HepG2 (cell line): ENCODE measurements around the gene ADPRS. TPM values are rescaled to one million over a fixed set of nuclear protein-coding genes. Genes with fewer than 3 reads are reported as not detected.

Source experiments
- ATAC-seq: fragments of 200-7000 bp; cut with Tn5 transposase; 3 replicates; pipeline ENCODE4 v1.9.1; 2020; ENCODE audit warnings: mild to moderate bottlenecking, moderate library complexity
- BruUV-seq: library from RNA; stranded (reverse); fragments of 400-500 nt; replicated peaks from 2 replicates; lab custom pipeline; 2021; lab: Mats Ljungman, UMichigan
- CTCF ChIA-PET: fragments of 300-600 bp; formaldehyde crosslinking; extraction: SDS; loops from one replicate; lab custom pipeline; 2021; ENCODE audit warnings: low total read pairs, inconsistent platforms, low intra/inter-chr PET ratio; lab: Yijun Ruan, JAX
- POLR2A ChIA-PET: fragments of 350-600 bp; sonication (Branson Sonifier 250); formaldehyde crosslinking; loops from one replicate; lab custom pipeline; 2020; ENCODE audit warnings: antibody characterized with exemption, inconsistent platforms; lab: Yijun Ruan, JAX
- DNase-seq: peaks from one replicate; pipeline ENCODE4 v3.0.0-alpha.2; 2015; ENCODE audit warnings: low spot score
- FAIRE-seq: peaks from 3 replicates; lab custom pipeline; 2011; peaks lifted over from hg19 to GRCh38; lab: Jason Lieb, UNC
- H2AFZ ChIP-seq: one replicate; pipeline ENCODE4 v1.6.1; 2011; ENCODE audit warnings: low read length, inconsistent platforms
- H3K27ac ChIP-seq: fragments of 300-600 bp; 3 replicates; pipeline ENCODE4 v1.8.0; 2011; ENCODE audit warnings: mixed run types, mild to moderate bottlenecking, mixed read lengths, low read length, inconsistent platforms; ENCODE audit not compliant: insufficient read depth; ENCODE audit errors: extremely low read length
- H3K27me3 ChIP-seq, 2 experiments: fragments of 200-600 bp in 1 of 2; 2 replicates in 1 of 2; 3 replicates in 1 of 2; pipeline versions ENCODE4 v1.6.0 to v1.8.0; 2011; ENCODE audit warnings: low read length in 2 of 2, mild to moderate bottlenecking in 2 of 2, moderate library complexity in 2 of 2, inconsistent platforms in 1 of 2; ENCODE audit not compliant: insufficient read depth in 2 of 2, control insufficient read depth in 1 of 2
- H3K36me3 ChIP-seq, 2 experiments: fragments of 200-600 bp in 1 of 2; replicated peaks in 1 of 2; 2 replicates in 1 of 2; 3 replicates in 1 of 2; pipeline versions ENCODE4 v1.5.1 to v1.8.0; 2011; ENCODE audit warnings: low read length in 2 of 2, inconsistent platforms in 1 of 2; ENCODE audit not compliant: insufficient read depth in 2 of 2, control insufficient read depth in 1 of 2
- H3K4me1 ChIP-seq: 2 replicates; pipeline ENCODE4 v1.5.1; 2012; ENCODE audit warnings: low read length, inconsistent platforms; ENCODE audit not compliant: insufficient read depth
- H3K4me2 ChIP-seq: 2 replicates; pipeline ENCODE4 v1.6.0; 2011; ENCODE audit warnings: low read depth, low read length, inconsistent platforms
- H3K4me3 ChIP-seq, 3 experiments: fragments of 200-600 bp in 1 of 3; sonication (generic), shearing (Covaris generic) in 1 of 3; replicated peaks in 1 of 3; 2 replicates each; pipeline ENCODE4 v1.5.1; 2011 to 2016; ENCODE audit warnings: low read length in 3 of 3, inconsistent platforms in 2 of 3, low read depth in 2 of 3, mild to moderate bottlenecking in 2 of 3, control low read depth in 1 of 3, mixed read lengths in 1 of 3; ENCODE audit not compliant: insufficient read depth in 1 of 3
- H3K79me2 ChIP-seq: one replicate; pipeline ENCODE4 v1.6.1; 2011; ENCODE audit warnings: low read length, inconsistent platforms; ENCODE audit not compliant: insufficient read depth
- H3K9ac ChIP-seq: 2 replicates; pipeline ENCODE4 v1.6.0; 2011; ENCODE audit warnings: mild to moderate bottlenecking, low read depth, low read length, inconsistent platforms; ENCODE audit not compliant: insufficient read depth
- H3K9me3 ChIP-seq: 2 replicates; pipeline ENCODE4 v1.5.1; 2012; ENCODE audit warnings: mild to moderate bottlenecking, low read length
- H4K20me1 ChIP-seq: 2 replicates; pipeline ENCODE4 v1.6.0; 2011; ENCODE audit warnings: inconsistent platforms, mild to moderate bottlenecking, low read length, moderate library complexity; ENCODE audit not compliant: insufficient read depth
- AGO2 ChIP-seq: fragments of 200-400 bp; formaldehyde crosslinking; optimal IDR thresholded peaks from 2 replicates; pipeline ENCODE3; 2017; ENCODE audit warnings: mild to moderate bottlenecking, low read depth, low read length, moderate library complexity
- CC2D1A ChIP-seq: sonication (generic); formaldehyde crosslinking; IDR thresholded peaks from 2 replicates; pipeline ENCODE4 v1.8.1; 2023; ENCODE audit warnings: mild to moderate bottlenecking, missing genetic modification reagents
- CEBPG ChIP-seq: IDR thresholded peaks from 2 replicates; pipeline ENCODE4 v1.6.1; 2016
- CREBL2 ChIP-seq: sonication (generic); formaldehyde crosslinking; IDR thresholded peaks from 2 replicates; pipeline ENCODE4 v1.8.1; 2023; ENCODE audit warnings: missing genetic modification reagents, mild to moderate bottlenecking, borderline replicate concordance
- FOSL1 ChIP-seq: sonication (generic); formaldehyde crosslinking; IDR thresholded peaks from 2 replicates; pipeline ENCODE4 v1.9.0; 2021; ENCODE audit warnings: missing genetic modification reagents, borderline replicate concordance
- HDAC1 ChIP-seq: sonication (generic); formaldehyde crosslinking; IDR thresholded peaks from 2 replicates; pipeline ENCODE4 v1.5.1; 2020; ENCODE audit warnings: mild to moderate bottlenecking, missing genetic modification reagents
- RELA ChIP-seq: sonication (generic); formaldehyde crosslinking; IDR thresholded peaks from 2 replicates; pipeline ENCODE4 v1.4.0; 2020; ENCODE audit warnings: missing genetic modification reagents
- TARDBP ChIP-seq: sonication (generic); formaldehyde crosslinking; IDR thresholded peaks from 2 replicates; pipeline ENCODE4 v1.8.0; 2022; ENCODE audit warnings: mild to moderate bottlenecking, missing genetic modification reagents
- TBL1XR1 ChIP-seq: fragments of 150-350 bp; IDR thresholded peaks from 2 replicates; pipeline ENCODE4 v1.6.1; 2014; ENCODE audit warnings: borderline replicate concordance, low read length; ENCODE audit not compliant: partially characterized antibody
- TBX3 ChIP-seq: fragments of 450-650 bp; IDR thresholded peaks from 2 replicates; pipeline ENCODE4 v1.6.1; 2017; ENCODE audit warnings: antibody characterized with exemption, mild to moderate bottlenecking, inconsistent platforms, borderline replicate concordance
- ZNF282 ChIP-seq: fragments of 450-650 bp; IDR thresholded peaks from 2 replicates; pipeline ENCODE4 v1.6.1; 2018; ENCODE audit not compliant: partially characterized antibody
- ZNF30 ChIP-seq: sonication (generic); formaldehyde crosslinking; IDR thresholded peaks from 2 replicates; pipeline ENCODE4 v1.5.0; 2020; ENCODE audit warnings: mild to moderate bottlenecking, missing genetic modification reagents
- ZNF337 ChIP-seq: sonication (generic); formaldehyde crosslinking; IDR thresholded peaks from 2 replicates; pipeline ENCODE4 v1.5.1; 2020; ENCODE audit warnings: missing genetic modification reagents, low read depth, mild to moderate bottlenecking, borderline replicate concordance
- ZNF563 ChIP-seq: sonication (generic); formaldehyde crosslinking; IDR thresholded peaks from 2 replicates; pipeline ENCODE4 v1.8.0; 2022; ENCODE audit warnings: mild to moderate bottlenecking, moderate library complexity, missing genetic modification reagents
- ZNF570 ChIP-seq: sonication (generic); formaldehyde crosslinking; IDR thresholded peaks from 2 replicates; pipeline ENCODE4 v1.4.0; 2020; ENCODE audit warnings: mild to moderate bottlenecking, missing genetic modification reagents, borderline replicate concordance
- ZNF609 ChIP-seq: sonication (generic); formaldehyde crosslinking; IDR thresholded peaks from 2 replicates; pipeline ENCODE4 v1.4.0; 2020; ENCODE audit warnings: mild to moderate bottlenecking, missing genetic modification reagents, borderline replicate concordance
- ZNF747 ChIP-seq: sonication (generic); formaldehyde crosslinking; IDR thresholded peaks from 2 replicates; pipeline ENCODE4 v1.8.1; 2023; ENCODE audit warnings: missing genetic modification reagents, mild to moderate bottlenecking, borderline replicate concordance
- ZNF816 ChIP-seq: sonication (generic); formaldehyde crosslinking; IDR thresholded peaks from 2 replicates; pipeline ENCODE4 v1.8.0; 2022; ENCODE audit warnings: missing genetic modification reagents, mild to moderate bottlenecking, borderline replicate concordance
- WGBS: methylation state at CpG from one replicate; pipeline ENCODE4 v1.1.6; 2017; ENCODE audit warnings: low lambda C conversion rate; 5-methylcytosine and 5-hydroxymethylcytosine counted together
- in situ Hi-C: cut with HindIII; loops from 2 replicates; pipeline ENCODE4 v1.10.0; 2017; ENCODE audit warnings: low pct_unique_long_range_greater_than_20kb; ENCODE audit not compliant: extremely low pct_ligation_motif_present
- intact Hi-C: fragments of 100-400 bp; cut with micrococcal nuclease; formaldehyde crosslinking; loops from one replicate; pipeline ENCODE4 v1.10.0; 2022; ENCODE audit not compliant: unreplicated experiment
- polyA plus RNA-seq, 8 experiments: library from polyadenylated mRNA; depleted of rRNA in 3 of 8; stranded (reverse) in 7 of 8; unstranded in 1 of 8; fragments of >200 nt; fragmentation: Illumina TruSeq in 4 of 8; extraction: Trizol in 4 of 8; gene quantifications; 2 replicates each; pipeline versions ENCODE4 v1.2.1 to v1.2.3, GENCODE V29; 2011 to 2016; ENCODE audit warnings: low read depth in 4 of 8, missing spikeins in 1 of 8, mixed read lengths in 1 of 8; ENCODE audit not compliant: insufficient read depth in 1 of 8
- total RNA-seq, 5 experiments: library from RNA; depleted of rRNA; stranded (reverse); fragments of >200 nt; fragmentation: Illumina TruSeq; extraction: Trizol; gene quantifications; 2 replicates each; pipeline ENCODE4 v1.2.3, GENCODE V29; 2016; ENCODE audit warnings: low read depth in 1 of 5
- TF ChIP-seq, protein P1 (sequence below): sonication (generic); formaldehyde crosslinking; IDR thresholded peaks from 2 replicates; pipeline ENCODE4 v1.5.0; 2020; ENCODE audit warnings: missing genetic modification reagents

Gene ADPRS
- total and polyA plus RNA-seq, 2 of the 13 experiments (the other 11 are each of a cell fraction or from before 2014, with no cell fraction given): 30.6 to 36.4 TPM

- POLR2A ChIA-PET: interaction anchor here (1.9 kb wide), 1 partner anchor 7 kb away, joined by 7 read pairs; no protein-coding TSS in a partner anchor
- intact Hi-C loops: no loop called here
- WGBS: 55% methylated on average over 9 of the region's 9 CpGs
- no peak for TF ChIP-seq ZNF30 (CRISPR knock-in tag)
- no peak for TF ChIP-seq ZNF747 (CRISPR knock-in tag)
- TF ChIP-seq, protein P1, sequence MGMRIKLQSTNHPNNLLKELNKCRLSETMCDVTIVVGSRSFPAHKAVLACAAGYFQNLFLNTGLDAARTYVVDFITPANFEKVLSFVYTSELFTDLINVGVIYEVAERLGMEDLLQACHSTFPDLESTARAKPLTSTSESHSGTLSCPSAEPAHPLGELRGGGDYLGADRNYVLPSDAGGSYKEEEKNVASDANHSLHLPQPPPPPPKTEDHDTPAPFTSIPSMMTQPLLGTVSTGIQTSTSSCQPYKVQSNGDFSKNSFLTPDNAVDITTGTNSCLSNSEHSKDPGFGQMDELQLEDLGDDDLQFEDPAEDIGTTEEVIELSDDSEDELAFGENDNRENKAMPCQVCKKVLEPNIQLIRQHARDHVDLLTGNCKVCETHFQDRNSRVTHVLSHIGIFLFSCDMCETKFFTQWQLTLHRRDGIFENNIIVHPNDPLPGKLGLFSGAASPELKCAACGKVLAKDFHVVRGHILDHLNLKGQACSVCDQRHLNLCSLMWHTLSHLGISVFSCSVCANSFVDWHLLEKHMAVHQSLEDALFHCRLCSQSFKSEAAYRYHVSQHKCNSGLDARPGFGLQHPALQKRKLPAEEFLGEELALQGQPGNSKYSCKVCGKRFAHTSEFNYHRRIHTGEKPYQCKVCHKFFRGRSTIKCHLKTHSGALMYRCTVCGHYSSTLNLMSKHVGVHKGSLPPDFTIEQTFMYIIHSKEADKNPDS: no peak
- TF ChIP-seq ZNF816 (CRISPR knock-in tag): no peak
- no peak for TF ChIP-seq ZNF337
- TF ChIP-seq HDAC1 (CRISPR knock-in tag): no peak
- TF ChIP-seq CC2D1A (CRISPR knock-in tag): no peak
- no peak for TF ChIP-seq ZNF282
- TF ChIP-seq FOSL1: no peak
- no peak for TF ChIP-seq CEBPG (CRISPR knock-in tag)
- no peak for TF ChIP-seq ZNF609
- no peak for TF ChIP-seq ZNF570 (CRISPR knock-in tag)
- TF ChIP-seq ZNF563 (CRISPR knock-in tag): no peak
- TF ChIP-seq TARDBP (CRISPR knock-in tag): no peak
- no peak for TF ChIP-seq CREBL2 (CRISPR knock-in tag)
- TF ChIP-seq RELA (CRISPR knock-in tag): no peak
- no peak for TF ChIP-seq TBL1XR1
- TF ChIP-seq AGO2: no peak
- no peak for TF ChIP-seq TBX3
Observed at GRCh38 chr1:36107394-36107793, 18.7 kb downstream of the ADPRS start.

More at GRCh38 chr1:36107394-36107793, 18.7 kb downstream of the ADPRS start:
- H3K9me3 ChIP-seq: no peaks in the 10 kb centered on the region
- no peaks in the 10 kb centered on the region for H3K36me3 ChIP-seq
- ATAC-seq (no peak), DNase-seq (no peak), FAIRE-seq (no peak)
- CTCF ChIA-PET: no interaction called here
- H4K20me1 ChIP-seq: no peaks in the 10 kb centered on the region
- H3K4me2 ChIP-seq: no peak overlapping the region
- in situ Hi-C loops: no loop called here
- peaks cover 32% of the 10 kb centered on the region for H3K4me1 ChIP-seq
- peaks cover 4 to 24% of the 10 kb centered on the region in 2 experiments; a peak in 4 of 5 replicates for H3K27me3 ChIP-seq
- H3K79me2 ChIP-seq: no peaks in the 10 kb centered on the region
- H3K9ac ChIP-seq: no peak overlapping the region
- no peak overlapping the region for H3K27ac ChIP-seq
- BruUV-seq: no TSS peak
- H3K4me3 ChIP-seq: no peak overlapping the region
- no peak overlapping the region for H2AFZ ChIP-seq
